Activated naive CD8-positive, alpha-beta T cell treated with anti-CD3 and anti-CD28 coated beads, Interleukin-2, amount 50 U/mL, for 24 hours (primary cell): Measurements from ENCODE around the gene S1PR3.

Experiments used
- ATAC-seq: fragments of 150-1000 bp; cut with Tn5 transposase; one replicate; pipeline ENCODE4 v1.10.0; 2021
- DNase-seq: peaks from one replicate; pipeline ENCODE4 v3.0.0; 2021
- H3K27ac Mint-ChIP-seq: one replicate; pipeline ENCODE4 v1.8.0; 2021; ENCODE audit warnings: mild to moderate bottlenecking, mixed read lengths
- H3K27me3 Mint-ChIP-seq: one replicate; pipeline ENCODE4 v1.8.0; 2021; ENCODE audit warnings: mixed read lengths
- H3K36me3 Mint-ChIP-seq: one replicate; pipeline ENCODE4 v1.8.0; 2021; ENCODE audit warnings: low read depth, mixed read lengths
- H3K4me1 Mint-ChIP-seq: one replicate; pipeline ENCODE4 v1.8.0; 2021; ENCODE audit warnings: mixed read lengths
- H3K4me3 Mint-ChIP-seq: one replicate; pipeline ENCODE4 v1.8.0; 2021; ENCODE audit warnings: mild to moderate bottlenecking, moderate library complexity, mixed read lengths
- H3K9me3 Mint-ChIP-seq: one replicate; pipeline ENCODE4 v1.8.0; 2021; ENCODE audit warnings: mixed read lengths

Gene S1PR3

GRCh38 chr9:88957526-88957925 lies 33.7 kb upstream of the S1PR3 start:
- Mint-ChIP-seq H3K27me3 (peaks cover 30% of the 10 kb centered on the region), H3K9me3 (no peaks in the 10 kb centered on the region), H3K27ac (no peak overlapping the region), H3K36me3 (no peaks in the 10 kb centered on the region), H3K4me1 (no peaks in the 10 kb centered on the region), H3K4me3 (no peak overlapping the region)
- DNase-seq (no peak), ATAC-seq (no peak)

- Mint-ChIP-seq H3K9me3 (no peaks in the 10 kb centered on the region), H3K4me3 (no peak overlapping the region), H3K27ac (no peak overlapping the region), H3K27me3 (peaks cover 27% of the 10 kb centered on the region), H3K4me1 (no peaks in the 10 kb centered on the region), H3K36me3 (no peaks in the 10 kb centered on the region)
- ATAC-seq, result no peak
- no peak for DNase-seq
These were observed 31.4 kb upstream of the S1PR3 start for GRCh38 chr9:88959727-88960469.

- Mint-ChIP-seq H3K36me3 (no peaks in the 10 kb centered on the region), H3K4me1 (no peaks in the 10 kb centered on the region), H3K27me3 (peaks cover 25% of the 10 kb centered on the region), H3K4me3 (no peak overlapping the region), H3K27ac (no peak overlapping the region), H3K9me3 (no peaks in the 10 kb centered on the region)
- DNase-seq, result no peak
- ATAC-seq, result no peak
These were observed 30.6 kb upstream of the S1PR3 start for GRCh38 chr9:88960632-88961031.

DNA sequence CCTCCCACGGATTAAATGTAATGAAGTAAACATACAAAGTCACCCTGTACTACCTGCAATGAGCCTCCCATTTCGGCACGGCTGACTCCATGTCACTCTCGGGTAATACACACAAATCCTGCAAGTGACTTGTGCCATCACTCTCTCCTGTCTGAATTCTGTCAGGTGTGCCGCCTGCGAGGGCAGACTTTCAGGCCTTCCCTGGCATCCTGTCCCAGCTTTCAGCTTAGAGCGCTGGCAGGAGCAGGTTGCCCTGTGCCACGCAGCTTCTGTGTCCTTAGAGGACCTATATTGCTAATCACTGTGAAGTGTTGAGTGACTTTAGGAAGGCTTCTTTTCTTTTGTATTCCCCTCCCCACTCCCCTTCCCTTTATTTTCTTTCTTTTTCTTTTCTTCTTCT lies 25.8 kb upstream of the S1PR3 start:
- no peak overlapping the region for H3K27ac Mint-ChIP-seq
- no peak for ATAC-seq

GRCh38 chr9:88966894-88967676 lies 24.2 kb upstream of the S1PR3 start:
- peaks cover 4% of the 10 kb centered on the region for H3K27me3 Mint-ChIP-seq
- ATAC-seq, result no peak
- H3K4me1 Mint-ChIP-seq, result no peaks in the 10 kb centered on the region

More for the DNA sequence above, 25.8 kb upstream of the S1PR3 start:
- Mint-ChIP-seq H3K9me3 (no peaks in the 10 kb centered on the region), H3K4me3 (no peak overlapping the region), H3K4me1 (no peaks in the 10 kb centered on the region), H3K36me3 (no peaks in the 10 kb centered on the region), H3K27me3 (peaks cover 12% of the 10 kb centered on the region)
- DNase-seq, result no peak

DNA sequence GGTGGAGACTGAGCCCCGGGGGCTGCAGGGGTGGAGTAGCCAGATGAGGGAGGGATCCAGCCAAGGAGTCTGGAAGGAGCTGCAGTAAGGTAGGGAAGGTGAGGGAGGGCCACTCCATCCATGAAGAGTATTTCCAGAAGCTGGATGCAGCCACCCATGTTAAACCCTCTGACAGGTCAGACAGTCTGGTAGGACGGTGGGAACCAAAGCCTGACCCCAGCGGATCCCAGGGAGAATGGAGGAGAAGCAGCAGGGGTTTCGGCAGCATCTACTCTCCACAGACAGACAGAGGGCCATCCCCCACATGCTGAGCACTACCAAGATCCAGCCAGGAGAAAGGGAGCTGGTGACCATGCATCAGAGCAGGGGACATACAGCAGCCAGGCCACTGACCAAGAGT lies 22.5 kb upstream of the S1PR3 start:
- no peaks in the 10 kb centered on the region for H3K36me3 Mint-ChIP-seq
- H3K9me3 Mint-ChIP-seq, result no peaks in the 10 kb centered on the region
- DNase-seq (no peak), ATAC-seq (no peak)
- H3K27ac Mint-ChIP-seq, result no peak overlapping the region
- H3K4me1 Mint-ChIP-seq, result no peaks in the 10 kb centered on the region
- H3K4me3 Mint-ChIP-seq, result no peak overlapping the region
- peaks cover 2% of the 10 kb centered on the region for H3K27me3 Mint-ChIP-seq

More at GRCh38 chr9:88966894-88967676, 24.2 kb upstream of the S1PR3 start:
- H3K9me3 Mint-ChIP-seq, result no peaks in the 10 kb centered on the region
- H3K4me3 Mint-ChIP-seq, result no peak overlapping the region
- no peak for DNase-seq
- no peak overlapping the region for H3K27ac Mint-ChIP-seq
- no peaks in the 10 kb centered on the region for H3K36me3 Mint-ChIP-seq

DNA sequence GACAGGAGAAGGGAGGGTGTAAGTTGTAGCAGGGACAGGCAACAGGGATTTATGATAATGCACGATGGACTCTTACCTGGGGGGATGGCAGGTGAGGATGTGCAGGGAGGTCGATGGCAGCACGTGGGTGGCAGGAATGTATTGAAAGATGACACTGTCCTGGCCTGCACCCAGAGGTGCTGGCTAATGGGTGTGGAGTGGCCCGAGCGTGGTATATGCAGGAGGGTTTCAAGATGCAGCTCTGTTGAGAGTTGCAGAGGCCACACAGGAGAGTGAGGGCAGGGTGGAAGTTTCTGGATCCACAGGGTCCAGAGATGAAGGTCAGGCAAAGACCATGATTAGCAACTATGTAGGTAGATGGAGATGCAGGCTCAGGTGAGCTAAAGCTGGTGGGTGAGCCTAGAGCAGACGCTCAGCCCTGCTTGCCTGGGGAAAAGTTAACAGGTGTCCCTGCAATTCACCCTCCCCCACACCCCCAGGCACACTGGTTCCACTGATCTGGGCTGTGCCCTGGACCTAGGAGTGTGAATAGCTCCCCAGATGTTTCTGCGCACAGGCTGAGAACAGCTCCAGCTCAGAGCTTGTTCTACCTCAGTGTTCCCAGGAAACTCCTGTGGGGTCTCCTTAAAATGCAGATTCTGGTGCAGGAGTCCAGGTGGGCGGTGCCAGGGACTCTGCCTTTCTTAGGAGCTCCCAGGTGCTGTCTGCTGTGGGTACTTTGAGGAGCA lies 21.5 kb upstream of the S1PR3 start:
- Mint-ChIP-seq H3K4me3 (no peak overlapping the region), H3K4me1 (no peaks in the 10 kb centered on the region), H3K27ac (no peak overlapping the region), H3K27me3 (peaks cover 2% of the 10 kb centered on the region), H3K9me3 (no peaks in the 10 kb centered on the region), H3K36me3 (no peaks in the 10 kb centered on the region)
- DNase-seq (no peak), ATAC-seq (peak; percentile 30)

DNA sequence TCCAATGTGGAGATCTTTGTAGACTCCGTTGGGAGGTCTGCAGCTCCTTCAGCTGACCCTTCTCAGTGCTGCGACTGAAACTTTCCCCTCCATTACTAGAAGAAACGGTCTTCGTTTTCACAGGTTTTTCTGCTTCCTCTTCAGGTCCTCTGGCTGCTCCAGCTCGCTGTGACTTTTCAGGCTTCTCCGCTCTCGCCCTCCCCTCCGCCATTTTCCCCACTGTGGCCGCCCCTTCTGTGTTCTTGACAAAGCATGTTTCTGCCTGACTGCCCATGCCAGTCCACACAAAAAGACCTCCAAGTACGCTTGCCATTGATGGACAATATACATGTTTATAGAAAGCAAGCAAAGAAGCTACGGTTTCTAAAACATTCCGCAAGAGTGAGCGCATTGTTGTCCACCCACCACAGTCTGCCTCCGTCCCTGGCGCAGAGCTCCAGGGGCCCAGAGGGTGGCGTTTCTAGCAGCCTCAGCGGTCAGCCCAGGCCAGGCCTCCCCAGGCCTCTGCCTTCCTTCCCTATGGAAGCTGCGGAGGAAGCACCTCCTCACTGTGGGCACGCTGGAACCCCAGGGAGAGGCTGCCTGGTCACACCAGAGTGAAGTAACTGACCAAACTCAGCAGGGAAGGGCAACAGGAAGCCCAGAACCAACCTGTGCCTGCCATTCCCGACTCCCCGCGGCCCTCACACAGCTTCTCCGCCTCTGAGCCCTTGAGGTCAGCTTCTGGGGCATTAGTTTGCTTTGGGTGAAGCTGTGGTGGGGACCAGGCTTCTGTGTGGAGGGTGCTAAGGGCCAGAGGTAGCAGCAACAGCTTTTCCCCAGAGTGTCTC lies 19.9 kb upstream of the S1PR3 start:
- Mint-ChIP-seq H3K4me1 (peaks cover 5% of the 10 kb centered on the region), H3K36me3 (no peaks in the 10 kb centered on the region), H3K9me3 (no peaks in the 10 kb centered on the region), H3K27ac (no peak overlapping the region), H3K4me3 (no peak overlapping the region), H3K27me3 (peaks cover 2% of the 10 kb centered on the region)
- no peak for ATAC-seq
- DNase-seq, result no peak

DNA sequence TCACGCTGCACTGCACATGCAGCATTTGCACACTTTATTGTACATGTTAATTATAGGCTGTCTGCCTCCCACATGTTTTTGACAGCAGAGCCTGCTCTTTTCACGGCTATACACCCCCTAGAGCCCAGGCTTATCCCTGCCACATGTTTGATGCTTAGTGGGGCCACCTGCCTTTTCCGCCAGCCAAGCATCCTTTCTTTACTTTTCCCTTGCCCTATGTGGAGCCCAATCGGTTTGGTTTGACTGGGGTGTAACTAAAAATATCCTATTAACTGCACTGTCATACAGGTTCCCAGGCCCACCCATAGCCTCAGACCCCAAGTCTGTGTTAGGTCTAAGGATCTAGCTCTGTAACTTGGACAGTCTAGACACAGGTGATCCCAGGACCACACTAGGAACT lies 18.9 kb upstream of the S1PR3 start:
- no peak for ATAC-seq
- Mint-ChIP-seq H3K9me3 (no peaks in the 10 kb centered on the region), H3K4me1 (peaks cover 14% of the 10 kb centered on the region), H3K27me3 (peaks cover 7% of the 10 kb centered on the region), H3K4me3 (no peak overlapping the region), H3K36me3 (no peaks in the 10 kb centered on the region), H3K27ac (no peak overlapping the region)
- no peak for DNase-seq

DNA sequence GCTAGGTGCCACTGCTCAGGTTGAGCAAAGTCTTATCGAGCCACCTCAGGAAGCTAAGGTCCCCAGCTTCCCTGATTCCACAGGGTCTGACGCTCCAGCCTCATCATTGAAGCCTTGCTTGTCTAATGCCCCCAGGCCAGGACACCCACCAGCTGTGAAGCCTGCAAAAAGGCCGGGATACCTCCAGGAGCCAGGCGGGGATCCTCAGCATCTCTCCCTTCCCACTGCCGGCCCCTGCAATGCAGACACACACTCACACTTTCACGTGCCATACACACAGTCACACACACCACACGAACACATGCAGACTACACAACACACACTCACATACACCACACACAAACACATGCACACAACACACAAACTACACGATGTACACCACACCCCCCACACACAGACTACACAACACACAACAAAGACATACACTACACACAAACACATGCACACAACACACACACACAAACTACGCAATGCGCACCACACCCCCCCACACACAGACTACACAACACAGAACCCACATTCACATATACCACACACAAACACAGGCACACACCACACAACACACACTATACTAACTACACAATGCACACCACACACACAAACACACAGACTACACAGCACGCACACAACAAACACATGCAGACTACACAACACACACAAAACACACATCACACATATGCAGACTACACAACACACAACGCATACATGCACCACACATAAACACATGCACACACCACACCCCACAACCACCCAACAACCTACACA lies 17.8 kb upstream of the S1PR3 start:
- H3K36me3 Mint-ChIP-seq, result no peaks in the 10 kb centered on the region
- peaks cover 14% of the 10 kb centered on the region for H3K4me1 Mint-ChIP-seq
- H3K9me3 Mint-ChIP-seq, result no peaks in the 10 kb centered on the region
- ATAC-seq (no peak), DNase-seq (no peak)
- no peak overlapping the region for H3K4me3 Mint-ChIP-seq
- H3K27ac Mint-ChIP-seq, result no peak overlapping the region
- peaks cover 9% of the 10 kb centered on the region for H3K27me3 Mint-ChIP-seq

DNA sequence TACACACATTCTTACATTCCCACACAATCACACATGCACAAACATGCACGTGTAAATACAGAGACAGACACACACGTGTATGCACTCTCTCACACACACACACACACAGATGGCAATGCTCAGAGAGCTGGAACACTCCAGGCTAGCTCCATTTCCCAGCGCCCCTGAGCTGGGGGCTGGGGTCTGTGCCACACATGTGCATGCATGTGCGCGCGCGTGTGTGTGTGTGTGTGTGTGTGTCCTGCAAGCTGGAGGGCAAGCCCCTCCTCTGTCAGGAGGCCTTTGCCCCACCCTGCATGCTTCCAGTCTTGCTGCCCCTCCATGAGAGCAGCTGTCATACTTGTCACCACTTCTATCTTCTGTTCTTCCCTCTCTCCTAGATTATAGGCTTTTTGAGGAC lies 16.6 kb upstream of the S1PR3 start:
- H3K4me1 Mint-ChIP-seq, result peaks cover 14% of the 10 kb centered on the region
- H3K27ac Mint-ChIP-seq, result no peak overlapping the region
- no peaks in the 10 kb centered on the region for H3K36me3 Mint-ChIP-seq
- peaks cover 9% of the 10 kb centered on the region for H3K27me3 Mint-ChIP-seq
- DNase-seq (no peak), ATAC-seq (no peak)
- H3K4me3 Mint-ChIP-seq, result no peak overlapping the region
- H3K9me3 Mint-ChIP-seq, result no peaks in the 10 kb centered on the region

DNA sequence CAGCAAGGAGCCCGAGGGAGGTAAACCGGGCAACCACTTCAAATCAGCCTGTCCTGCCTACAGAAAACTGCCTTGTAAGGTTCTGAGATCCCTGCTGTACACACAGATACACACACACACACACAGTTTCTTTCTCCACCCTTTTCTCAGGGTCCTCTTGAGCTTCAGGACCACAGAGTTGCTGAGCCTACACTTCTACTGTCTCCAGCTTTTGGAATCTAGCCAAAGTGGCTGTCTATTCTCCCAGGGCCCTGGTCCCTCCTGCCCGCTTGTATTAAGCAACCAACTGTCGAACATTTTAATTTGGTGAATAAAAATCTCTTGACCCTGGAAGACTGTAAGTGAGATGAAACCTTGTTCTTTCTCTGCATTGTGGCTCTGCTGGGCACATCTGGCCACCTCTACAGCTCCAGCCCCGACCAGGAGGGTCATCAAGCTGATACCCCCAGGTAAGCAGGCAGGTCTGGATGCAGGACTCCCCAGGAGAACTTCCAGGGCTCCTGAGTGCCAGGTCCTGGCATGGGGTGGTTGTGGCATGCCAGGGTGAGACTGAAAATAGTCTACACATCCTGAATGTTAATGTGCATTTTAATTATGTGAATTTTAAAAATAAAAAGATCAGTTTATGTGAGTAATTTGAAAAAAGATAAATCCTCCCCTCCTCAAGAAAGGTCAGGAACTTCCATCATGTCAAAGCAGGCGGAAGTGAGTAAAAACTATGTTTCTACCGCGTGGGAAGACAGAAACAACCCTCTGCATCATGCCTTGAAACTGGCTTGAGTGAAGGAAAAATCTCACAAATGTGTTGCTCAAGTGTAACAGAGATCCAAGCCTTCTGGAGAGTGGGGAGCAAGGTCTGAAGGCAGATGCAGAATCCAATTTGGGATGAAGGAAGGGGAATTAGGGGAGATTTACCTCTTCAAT lies 15.0 kb upstream of the S1PR3 start:
- H3K27ac Mint-ChIP-seq, result peak overlapping the region; percentile 59
- H3K36me3 Mint-ChIP-seq, result no peaks in the 10 kb centered on the region
- DNase-seq, result no peak
- peak; percentile 69 for ATAC-seq
- no peak overlapping the region for H3K4me3 Mint-ChIP-seq
- no peaks in the 10 kb centered on the region for H3K9me3 Mint-ChIP-seq
- H3K27me3 Mint-ChIP-seq, result peaks cover 11% of the 10 kb centered on the region
- H3K4me1 Mint-ChIP-seq, result peaks cover 14% of the 10 kb centered on the region

GRCh38 chr9:88976890-88977257 lies 14.4 kb upstream of the S1PR3 start:
- ATAC-seq (peak; percentile 25), DNase-seq (no peak)
- Mint-ChIP-seq H3K9me3 (no peaks in the 10 kb centered on the region), H3K27ac (no peak overlapping the region), H3K36me3 (no peaks in the 10 kb centered on the region), H3K4me3 (no peak overlapping the region), H3K4me1 (peaks cover 14% of the 10 kb centered on the region), H3K27me3 (peaks cover 11% of the 10 kb centered on the region)
